CD4-positive, alpha-beta T cell treated with Interleukin-15 for 4 hours (primary cell): ENCODE measurements around the gene LRFN4.

Source experiments
- DNase-seq: peaks from one replicate; pipeline ENCODE4 v3.0.0-alpha.2; 2020; ENCODE audit warnings: low spot score

The LRFN4 gene

DNA sequence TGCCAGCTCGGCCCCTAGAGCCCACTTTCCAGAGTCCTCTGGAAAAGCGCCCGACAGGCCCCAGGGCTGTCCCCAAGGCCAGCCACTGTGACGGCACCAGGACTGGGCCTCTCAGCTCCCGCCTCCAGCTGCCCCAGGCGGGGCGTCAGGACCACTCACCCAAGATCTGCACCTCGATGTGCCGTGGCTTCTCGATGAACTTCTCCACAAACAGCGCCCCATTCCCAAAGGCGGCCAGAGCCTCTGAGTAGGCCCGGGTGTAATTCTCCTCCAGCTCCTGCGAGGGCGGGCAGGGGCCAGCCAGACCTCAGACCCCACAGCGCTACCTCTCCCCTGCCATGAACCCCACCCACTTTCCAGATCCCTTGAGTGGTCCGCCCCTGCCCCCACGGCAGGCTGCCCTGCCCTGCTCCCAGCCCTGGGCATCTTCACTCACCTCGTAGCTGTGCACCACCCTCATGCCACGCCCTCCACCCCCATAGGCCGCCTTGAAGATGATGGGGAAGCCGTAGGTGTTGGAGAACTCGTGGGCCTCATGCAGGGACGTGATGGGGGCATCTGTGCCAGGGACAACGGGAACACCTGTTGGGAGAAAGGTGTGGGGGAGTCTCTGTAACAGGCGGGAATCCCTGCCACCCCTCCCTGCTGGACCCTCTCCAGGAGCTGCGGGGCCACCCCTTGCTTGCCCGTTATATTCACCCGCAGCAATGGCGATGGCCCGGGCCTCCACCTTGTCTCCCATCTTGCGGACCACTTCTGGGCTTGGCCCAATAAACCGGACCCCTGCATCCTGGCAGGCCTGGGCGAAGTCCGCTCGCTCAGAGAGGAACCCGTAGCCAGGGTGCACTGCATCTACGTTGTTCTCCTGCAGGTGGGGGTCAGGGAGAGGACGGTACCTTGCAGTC, 14.0 kb downstream of the LRFN4 start:
- DNase-seq: no peak

DNA sequence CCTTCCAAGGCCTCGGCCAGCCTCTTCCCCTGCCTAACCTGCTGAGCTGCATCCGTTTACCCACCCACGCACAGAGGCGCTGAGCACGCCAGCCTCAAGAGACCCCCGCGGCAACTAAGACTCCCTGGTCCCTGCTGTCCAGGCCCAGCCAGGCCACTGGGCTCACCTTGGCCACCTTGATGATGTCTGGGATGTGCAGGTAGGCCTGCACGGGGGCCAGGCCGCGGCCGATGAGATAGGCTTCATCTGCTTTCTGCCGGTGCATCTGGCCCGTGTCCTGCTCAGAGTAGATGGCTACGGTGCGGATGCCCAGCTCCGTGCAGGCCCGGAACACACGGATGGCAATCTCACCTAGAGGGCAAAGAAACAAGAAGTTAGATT, 14.6 kb downstream of the LRFN4 start:
- DNase-seq: no peak

DNA sequence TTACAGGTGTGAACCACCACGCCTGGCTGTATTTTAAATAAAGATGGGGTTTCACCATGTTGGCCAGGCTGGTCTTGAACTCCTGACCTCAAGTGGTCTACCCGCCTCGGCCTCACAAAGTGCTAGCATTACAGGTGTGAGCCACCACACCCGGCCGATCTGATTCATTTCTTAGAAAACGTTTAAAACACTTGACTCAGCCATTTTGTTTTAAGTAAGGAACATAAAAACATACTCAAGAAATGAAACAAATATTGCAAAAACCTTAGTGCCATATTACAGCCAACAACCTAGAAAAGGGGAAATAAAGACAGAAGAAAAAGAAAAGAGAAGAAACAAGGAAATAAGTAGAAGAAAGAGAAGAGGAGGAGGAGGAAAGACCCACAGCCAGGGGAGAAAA, 17.4 kb downstream of the LRFN4 start:
- DNase-seq: no peak

DNA sequence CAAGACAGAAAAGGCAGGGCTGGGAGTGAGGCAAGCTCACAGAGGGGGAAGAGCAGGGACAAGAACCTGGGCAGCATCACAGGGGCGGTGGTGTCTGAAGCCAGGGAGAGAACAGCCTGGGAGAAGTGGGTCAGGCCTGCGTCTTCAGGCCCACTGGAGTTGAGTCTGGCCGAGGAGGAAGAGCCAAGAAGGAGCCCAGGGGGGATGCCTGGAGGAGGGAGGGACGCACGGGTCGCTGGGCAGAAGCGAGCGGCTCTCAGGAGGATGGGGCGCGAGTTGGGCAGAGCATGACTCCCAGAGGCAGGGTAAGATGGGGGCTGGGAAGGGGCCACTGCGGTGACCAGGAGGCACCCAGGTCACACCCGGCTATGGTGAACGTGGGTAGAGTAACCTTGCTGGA, 18.5 kb downstream of the LRFN4 start:
- no peak for DNase-seq

DNA sequence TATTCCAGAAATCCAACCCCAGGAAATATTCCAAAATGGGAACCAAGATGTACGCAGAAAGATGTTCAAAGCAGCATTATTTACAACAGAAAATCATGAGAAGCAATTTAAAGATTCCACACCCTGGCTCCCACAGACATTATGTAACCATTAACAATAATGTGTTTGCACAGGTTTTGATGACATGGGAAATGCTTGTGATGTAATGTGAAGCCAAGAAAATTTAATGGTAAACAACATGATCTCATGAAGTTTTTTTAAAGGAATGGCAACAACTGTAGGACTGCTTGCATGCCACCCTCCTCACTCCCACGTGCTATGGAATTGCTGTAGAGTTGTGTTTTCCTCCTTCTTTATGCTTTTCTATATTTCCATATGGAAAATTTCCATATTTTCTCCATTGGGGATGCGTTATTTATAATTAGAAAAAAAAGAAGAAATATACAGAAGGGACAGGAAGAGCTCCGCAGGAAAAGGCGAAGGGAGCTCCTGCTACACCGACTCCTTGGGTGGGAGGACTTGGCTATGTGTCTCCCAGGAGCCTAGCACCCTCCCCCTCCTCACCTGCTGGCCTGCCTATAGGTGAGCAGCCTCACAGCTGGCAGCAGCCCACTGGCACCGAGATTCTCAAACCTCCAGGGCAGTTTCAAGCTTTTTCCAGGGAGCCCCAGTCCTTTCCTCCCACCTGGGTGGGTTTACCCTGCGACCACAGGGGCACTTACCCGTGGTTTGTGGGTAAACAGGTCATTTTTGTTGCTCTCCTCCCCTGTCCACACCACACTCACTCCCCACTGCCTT, 20.9 kb downstream of the LRFN4 start:
- no peak for DNase-seq

DNA sequence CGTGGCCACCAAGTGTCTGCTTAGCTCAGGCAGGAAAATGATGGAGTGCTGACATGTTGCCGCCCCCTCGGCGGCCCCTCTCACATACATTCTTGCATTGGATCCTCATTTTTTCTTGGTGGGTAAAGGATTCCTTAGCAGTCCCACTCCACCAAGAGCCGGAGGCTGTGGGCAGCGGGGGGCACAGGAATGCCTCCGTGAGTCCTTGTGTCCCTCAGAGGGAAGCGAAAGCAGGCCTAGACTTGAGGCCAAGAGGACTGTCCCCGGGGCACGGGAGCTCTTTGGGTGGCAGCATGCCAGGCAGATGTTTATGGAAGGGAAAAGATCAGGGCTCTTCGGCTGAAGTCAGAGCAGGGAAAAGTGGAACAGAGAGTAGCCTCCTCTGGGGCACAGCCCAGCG, 21.6 kb downstream of the LRFN4 start:
- no peak for DNase-seq

DNA sequence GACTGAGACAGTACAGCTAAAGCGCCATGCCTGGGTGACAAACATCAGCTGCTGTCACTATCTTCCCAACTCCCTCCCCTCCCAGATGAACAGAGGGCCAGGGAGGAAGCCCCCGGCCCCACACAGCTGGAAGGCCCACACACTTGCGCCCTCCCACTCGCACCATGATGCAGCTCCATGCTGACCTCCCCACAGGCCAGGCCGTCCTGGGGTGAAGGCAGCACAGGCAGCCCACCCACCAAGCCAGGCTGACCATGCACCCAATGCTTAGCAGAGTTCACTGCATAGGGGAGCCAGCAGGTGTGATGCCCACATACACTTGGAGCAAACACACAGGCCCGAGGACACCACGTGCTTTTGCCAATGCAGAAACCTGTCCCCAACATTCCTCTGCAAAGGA, 22.1 kb downstream of the LRFN4 start:
- DNase-seq: no peak

DNA sequence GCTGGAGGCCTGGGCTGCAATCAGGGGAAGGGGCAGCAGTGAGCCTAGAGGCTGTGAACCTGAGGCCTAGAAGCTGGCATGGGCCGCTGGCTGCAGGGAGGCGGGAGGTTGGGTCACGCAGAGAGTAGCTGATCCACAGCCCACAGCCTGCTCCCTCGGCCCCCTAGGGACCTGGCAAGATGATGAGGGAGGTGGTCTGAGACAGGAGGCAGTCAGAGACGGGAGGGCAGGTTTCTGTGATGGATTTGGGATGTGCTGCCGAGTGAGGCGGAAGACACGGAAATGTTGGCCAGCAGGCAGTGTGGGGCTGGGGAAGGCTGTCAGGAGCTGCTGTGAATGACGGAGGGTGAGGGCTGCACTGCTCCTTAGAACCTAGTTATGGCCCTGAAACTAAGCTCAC, 22.7 kb downstream of the LRFN4 start:
- DNase-seq: no peak

DNA sequence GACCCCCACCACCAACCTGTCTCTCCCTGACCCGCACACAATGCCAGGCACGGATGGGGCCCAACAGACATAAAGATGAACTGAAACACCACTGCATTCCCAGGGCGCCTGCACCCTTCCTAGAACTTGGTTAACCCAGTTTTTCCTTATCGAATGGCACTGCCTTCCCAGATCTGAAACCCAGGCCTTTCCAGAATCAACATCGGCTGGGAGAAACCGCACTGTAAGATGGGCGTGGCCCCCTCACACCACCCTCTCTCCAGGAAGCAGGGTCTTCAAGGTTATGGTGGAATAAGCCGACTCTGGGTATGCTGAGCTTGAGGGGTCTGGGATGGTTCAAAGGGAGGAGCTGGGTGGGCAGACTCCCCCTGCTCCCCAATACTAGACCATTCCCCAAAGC, 23.1 kb downstream of the LRFN4 start:
- DNase-seq: no peak

DNA sequence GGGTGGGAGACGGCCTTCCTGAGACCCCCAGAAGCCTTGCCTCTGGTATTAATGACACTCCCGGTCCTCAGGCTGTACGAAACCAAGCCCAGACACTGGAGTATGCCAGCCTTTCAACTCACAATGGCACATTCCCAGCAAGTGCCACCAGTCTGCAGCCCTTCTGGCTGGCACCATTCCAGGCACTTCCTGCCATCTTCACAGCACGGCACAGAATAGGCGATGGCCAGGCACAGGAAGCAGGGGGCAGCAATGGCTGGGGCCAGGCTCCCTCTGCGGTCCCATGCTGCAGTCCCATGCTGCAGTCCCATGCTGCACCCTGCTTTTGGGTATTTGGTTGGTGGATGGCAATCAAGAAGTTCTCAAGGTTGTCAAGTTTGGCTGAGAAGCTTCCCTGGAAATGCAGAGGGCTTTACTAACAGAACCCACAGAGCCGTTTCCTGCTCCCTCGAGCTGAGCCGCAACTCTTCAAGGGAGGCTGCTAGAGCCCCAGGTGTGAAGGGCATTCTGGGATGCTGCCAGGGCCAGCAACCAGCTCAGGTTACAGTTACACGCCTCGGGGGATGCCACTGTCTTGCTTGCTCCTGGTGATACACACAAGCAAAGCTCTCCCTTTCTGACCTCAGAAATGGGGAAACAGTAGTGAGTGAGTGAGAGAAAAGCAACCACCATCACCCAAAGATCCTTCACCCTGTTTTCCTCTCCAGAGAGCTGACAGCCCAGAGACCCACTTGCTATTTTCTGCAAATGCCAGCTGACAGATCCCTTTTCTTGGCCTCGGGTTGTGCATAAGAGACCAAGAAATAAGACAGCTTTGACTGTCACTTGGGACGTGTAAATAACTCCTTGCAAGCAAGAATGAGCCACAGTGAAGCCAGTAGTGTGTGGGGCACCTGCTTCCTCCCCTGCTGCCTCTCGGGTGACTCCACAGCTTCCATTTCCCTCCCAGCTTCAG, 23.9 kb downstream of the LRFN4 start:
- DNase-seq: no peak

DNA sequence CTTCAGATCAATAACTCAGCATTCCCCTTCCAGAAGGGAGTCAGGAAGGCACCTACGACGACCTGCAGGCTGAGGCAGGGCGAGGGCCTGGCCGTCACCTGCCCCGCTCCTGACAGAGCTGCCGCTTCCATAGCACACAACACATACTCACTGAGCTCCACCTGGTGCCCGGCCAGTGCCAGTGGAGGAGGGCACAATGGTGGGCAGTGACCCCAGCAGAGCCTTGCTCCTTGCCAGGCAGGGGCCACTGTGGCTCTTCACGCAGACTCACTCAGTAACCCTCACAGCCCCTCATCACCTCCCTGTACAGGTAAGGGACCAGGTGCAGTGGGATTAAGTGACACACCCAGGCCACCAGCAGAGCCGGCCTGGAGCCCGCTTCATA, 24.6 kb downstream of the LRFN4 start:
- DNase-seq: no peak

DNA sequence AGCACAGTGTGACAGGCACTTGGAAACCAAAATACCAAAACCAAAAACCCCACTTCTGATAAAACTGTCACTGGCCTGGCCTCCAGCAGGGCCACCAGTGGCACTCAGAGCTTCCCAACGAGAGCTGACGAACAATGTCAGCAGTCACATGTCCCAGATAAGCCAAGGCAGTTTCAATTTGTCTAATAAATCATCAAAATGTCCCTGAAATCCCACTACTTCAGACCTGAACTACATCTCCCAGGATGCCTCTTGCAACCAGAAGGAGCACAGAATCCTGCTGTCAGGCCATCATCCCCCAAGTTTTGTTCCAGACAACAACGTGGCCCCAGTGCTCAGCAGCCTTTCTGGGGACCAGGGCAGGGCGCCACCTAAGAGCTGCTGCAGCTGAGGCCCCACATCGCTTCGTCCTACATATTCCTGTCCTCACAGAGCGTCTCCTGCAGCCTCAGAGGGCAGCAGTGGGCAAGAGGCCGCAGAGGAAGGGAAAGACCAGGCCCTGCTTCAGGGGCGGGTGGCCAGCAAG, 25.1 kb downstream of the LRFN4 start:
- no peak for DNase-seq

DNA sequence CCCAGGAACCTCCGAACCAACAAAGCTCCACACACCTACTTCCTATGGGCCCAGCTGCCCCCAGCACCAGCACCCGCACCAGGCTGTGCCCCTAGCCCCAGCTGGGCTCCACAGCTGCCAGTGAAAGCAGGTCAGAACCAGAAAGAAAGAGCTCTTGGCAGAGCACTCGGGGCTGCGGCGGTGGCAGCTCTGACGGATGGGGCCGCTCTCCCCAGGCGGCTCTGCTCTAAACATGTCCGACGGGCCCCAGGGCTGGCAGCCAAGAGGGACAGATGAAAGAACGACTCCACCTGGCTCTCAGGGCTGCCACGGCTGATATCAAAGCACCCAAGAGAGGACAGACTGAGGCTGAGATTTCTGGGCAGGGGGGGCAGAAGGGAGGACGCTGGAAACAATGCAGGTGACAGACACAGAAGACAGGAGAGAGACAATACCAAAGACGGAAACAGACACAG, 25.7 kb downstream of the LRFN4 start:
- DNase-seq: no peak

DNA sequence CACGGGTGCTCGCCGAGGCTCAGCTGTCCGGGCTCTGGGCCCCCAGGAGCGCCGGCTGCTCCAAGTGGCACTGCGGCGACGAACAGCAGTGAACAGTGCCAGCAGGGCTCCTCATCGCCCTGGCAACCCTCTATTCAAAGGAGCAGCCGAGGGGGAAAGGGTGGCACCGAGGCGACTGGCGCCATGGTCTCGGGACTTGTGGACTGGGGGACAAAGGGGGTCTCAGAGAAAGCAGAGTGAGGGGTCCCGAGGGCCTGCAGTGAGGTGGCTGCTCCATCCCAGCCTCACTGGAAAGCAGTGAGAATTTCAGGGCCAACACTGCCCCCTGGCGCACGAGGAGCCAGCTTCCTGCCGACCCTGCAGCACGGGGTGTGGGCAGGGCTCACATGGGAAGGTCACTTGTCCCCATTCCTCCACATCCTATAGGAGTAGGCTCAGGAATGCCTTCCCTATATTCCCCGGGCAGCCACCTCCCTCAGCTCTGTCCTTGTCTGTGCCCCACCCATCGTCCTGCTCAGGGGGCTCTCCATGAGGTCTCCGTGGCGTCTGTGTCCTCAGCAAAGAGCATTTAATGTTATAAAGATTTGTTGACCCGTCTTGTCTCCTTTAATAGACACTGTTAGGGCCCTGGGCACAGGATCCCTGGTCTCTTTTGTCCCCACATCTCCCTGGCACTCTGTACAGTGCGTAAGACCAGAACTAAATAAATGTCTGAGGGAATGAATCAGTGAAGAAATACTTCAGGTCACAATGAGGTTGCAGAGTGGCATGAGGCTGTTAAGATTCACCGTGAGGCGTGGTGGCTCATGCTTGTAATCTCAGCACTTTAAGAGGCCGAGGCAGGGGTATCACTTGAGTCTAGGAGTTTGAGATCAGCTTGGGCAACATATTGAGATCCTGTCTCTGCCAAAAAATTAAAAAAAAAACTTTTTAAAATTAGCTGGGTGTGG, 26.4 kb downstream of the LRFN4 start:
- peak; percentile 44 for DNase-seq

DNA sequence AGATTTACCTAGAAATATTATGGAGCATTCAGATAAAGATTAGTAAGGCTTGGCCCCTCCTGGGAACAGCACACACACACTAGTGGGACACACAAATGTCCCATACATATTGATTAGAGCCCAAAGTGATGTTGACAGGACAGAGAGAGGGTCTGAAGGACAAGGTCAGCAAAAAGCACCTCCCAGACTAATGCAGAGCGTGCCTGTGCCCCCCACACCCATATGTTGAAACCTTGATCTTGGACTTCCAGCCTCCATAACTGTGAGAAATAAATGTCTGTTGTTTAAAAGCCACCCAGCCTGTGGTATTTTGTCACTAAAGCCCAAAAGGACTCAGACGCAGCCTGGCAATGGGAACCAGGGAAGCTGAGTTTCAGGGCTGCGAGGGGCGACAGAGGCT, 27.6 kb downstream of the LRFN4 start:
- DNase-seq: no peak

DNA sequence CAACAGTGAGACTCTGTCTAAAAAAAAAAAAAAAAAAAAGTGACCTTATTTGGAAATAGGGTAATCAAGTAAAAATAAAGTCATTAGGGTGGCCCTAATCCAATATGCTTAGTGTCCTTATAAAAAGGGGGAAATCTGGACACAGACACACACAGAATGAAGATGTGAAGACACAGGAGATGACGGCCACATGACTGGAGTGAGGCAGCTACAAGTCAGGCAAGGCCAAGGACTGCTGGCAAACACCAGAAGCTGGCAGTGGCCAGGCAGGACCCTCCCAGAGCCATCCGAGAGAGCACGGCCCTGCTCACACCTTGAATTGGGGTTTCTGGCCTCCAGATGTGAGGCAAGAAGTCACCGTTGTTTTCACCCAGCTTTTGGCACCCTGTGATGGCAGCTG, 28.6 kb downstream of the LRFN4 start:
- DNase-seq: no peak

DNA sequence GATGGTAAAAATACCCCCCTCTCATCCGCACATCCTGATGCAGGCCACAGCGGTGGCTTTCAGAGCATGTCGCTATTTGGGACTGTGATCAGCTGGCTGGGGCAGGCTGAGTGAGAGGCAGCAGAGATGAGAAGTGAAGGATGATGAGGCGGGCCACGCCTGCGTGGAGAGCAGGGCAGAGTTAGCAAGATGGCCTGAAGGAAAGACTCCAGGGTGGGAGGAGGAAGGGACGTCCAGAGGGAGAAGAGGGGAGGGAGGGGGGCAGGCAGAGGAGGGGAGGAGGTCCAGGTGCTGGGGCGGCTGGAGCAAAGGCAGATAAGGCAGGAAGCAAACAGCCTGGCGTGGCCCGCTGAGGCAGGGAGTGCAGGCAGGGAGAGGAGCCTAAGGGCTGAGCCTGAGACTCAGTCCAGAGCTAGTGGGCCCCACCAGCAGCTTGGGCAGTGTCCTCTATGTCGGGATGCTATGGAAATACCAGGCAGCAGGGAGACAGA, 29.1 kb downstream of the LRFN4 start:
- DNase-seq: no peak

DNA sequence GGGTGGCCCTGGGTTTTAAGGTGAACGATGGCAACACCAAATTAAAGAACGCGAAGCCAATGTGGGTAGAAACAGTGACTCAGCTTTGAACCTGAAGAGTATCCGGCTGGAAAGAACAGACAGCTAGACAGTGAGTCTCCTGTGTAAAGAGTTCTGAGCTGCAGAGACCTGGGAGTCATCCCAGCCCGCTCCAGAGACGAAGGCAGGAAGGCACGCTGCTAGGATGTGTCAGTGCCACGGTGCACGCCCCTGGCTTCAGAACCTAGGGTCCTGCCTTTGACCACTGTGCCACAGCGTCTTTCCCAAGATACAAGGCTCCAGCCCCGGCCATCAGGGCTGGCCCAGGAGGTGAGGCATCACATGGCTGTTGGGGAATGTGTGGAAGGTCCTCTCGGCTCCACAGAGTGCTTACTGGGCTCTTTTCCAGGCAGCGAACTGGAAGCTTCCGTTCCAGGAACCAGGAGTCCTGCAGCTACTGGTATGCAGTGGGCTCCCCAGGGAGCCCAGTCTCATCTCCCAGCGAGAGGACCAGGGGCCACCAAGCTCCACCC, 29.9 kb downstream of the LRFN4 start:
- DNase-seq: no peak

DNA sequence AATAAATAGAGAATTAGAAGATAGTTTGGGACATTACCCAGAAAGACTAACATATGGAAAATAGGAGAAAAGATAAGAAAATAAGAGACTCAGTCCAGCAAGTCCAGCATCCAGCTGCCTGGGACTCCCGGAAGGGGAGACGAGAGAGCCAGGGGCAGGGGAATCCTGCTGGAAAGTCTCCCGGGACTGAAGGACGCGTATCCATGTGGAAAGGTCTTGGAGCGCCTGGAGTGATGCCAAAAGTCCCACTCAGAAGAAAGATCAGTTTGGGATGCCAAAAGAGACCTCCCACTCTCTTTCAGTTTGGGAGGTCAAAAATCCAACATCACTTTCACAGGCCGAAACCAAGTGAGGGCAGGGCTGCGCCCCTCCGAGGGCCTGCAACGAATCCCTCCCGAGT, 30.7 kb downstream of the LRFN4 start:
- DNase-seq: no peak

DNA sequence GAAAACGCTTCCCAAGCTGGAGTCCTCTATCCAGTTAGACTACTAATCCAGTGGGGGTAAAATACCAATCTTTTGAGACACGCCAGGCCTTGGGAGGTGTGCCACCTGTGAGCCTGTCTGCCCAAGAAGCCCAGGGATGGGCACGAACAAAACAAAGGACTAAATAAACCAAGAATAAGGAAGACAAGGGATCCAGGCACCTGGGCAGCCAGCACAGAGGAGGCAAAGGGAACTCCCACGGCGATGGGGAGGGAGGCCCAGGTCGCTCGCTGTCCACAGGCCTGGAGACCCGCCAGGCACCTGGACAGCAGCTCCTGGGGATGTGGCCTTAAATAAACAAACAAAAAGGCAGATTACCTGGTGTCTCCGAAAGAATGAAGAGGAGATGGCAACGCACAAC, 31.4 kb downstream of the LRFN4 start:
- no peak for DNase-seq
